Ishikawa (cell line): Measurements from ENCODE around the gene LPAR4.

ENCODE experiments used
- CEBPB ChIP-seq: IDR thresholded peaks from 2 replicates; pipeline ENCODE4 v1.6.1; 2012
- CREB1 ChIP-seq: IDR thresholded peaks from 2 replicates; pipeline ENCODE4 v1.6.1; 2012; ENCODE audit warnings: low read depth
- EGR1 ChIP-seq: IDR thresholded peaks from 2 replicates; pipeline ENCODE4 v1.6.1; 2012
- EP300 ChIP-seq: IDR thresholded peaks from 2 replicates; pipeline ENCODE4 v1.6.1; 2012; ENCODE audit warnings: borderline replicate concordance
- FOXM1 ChIP-seq: IDR thresholded peaks from 2 replicates; pipeline ENCODE4 v1.6.1; 2012; ENCODE audit warnings: low read depth, borderline replicate concordance
- NFIC ChIP-seq: IDR thresholded peaks from 2 replicates; pipeline ENCODE4 v1.6.1; 2012
- RAD21 ChIP-seq: IDR thresholded peaks from 2 replicates; pipeline ENCODE4 v1.6.1; 2012; ENCODE audit warnings: low read depth
- TAF1 ChIP-seq: IDR thresholded peaks from 2 replicates; pipeline ENCODE4 v1.6.1; 2012; ENCODE audit warnings: low read depth, mild to moderate bottlenecking
- TCF12 ChIP-seq: IDR thresholded peaks from 2 replicates; pipeline ENCODE4 v1.6.1; 2012; ENCODE audit warnings: low read depth
- TEAD4 ChIP-seq: IDR thresholded peaks from 2 replicates; pipeline ENCODE4 v1.6.1; 2012
- YY1 ChIP-seq: IDR thresholded peaks from 2 replicates; pipeline ENCODE4 v1.6.1; 2012; ENCODE audit warnings: low read depth
- ZBTB7A ChIP-seq: IDR thresholded peaks from 2 replicates; pipeline ENCODE4 v1.6.1; 2012; ENCODE audit warnings: low read depth
- TF ChIP-seq, protein P1 (sequence below): IDR thresholded peaks from 2 replicates; pipeline ENCODE4 v1.6.1; 2012
- TF ChIP-seq, protein P2 (sequence below): IDR thresholded peaks from 2 replicates; pipeline ENCODE4 v1.6.1; 2012
- TF ChIP-seq, protein P3 (sequence below): IDR thresholded peaks from 2 replicates; pipeline ENCODE4 v1.6.1; 2012; ENCODE audit warnings: low read depth, mild to moderate bottlenecking

The LPAR4 gene

DNA sequence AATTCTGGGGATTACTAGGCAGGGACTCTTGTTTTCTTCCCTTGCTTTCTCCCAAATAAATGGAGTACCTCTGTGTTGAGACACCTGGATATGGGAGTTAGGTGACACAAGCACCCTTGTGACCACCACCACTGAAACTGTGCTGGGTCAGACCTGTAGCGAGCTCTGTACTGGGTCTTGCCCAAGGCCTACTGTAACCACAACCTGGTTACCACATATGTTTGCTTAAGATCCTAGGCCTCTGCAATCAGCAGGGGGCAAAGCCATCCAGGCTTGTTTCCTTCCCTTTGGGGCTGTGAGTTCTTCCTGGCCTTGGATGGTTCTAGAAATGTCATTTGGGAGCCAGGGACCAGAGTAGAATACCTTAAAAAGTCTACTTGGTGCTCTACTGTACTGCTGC, 49.4 kb downstream of the LPAR4 start:
- no peak for TF ChIP-seq TCF12
- no peak for TF ChIP-seq EP300
- no peak for TF ChIP-seq RAD21
- TF ChIP-seq YY1, result no peak
- TF ChIP-seq TEAD4, result no peak
- TF ChIP-seq, protein P1, sequence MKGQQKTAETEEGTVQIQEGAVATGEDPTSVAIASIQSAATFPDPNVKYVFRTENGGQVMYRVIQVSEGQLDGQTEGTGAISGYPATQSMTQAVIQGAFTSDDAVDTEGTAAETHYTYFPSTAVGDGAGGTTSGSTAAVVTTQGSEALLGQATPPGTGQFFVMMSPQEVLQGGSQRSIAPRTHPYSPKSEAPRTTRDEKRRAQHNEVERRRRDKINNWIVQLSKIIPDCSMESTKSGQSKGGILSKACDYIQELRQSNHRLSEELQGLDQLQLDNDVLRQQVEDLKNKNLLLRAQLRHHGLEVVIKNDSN, result no peak
- TF ChIP-seq, protein P2, sequence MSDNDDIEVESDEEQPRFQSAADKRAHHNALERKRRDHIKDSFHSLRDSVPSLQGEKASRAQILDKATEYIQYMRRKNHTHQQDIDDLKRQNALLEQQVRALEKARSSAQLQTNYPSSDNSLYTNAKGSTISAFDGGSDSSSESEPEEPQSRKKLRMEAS, result no peak
- no peak for TF ChIP-seq CEBPB
- no peak for TF ChIP-seq NFIC
- no peak for TF ChIP-seq FOXM1
- TF ChIP-seq, protein P3, sequence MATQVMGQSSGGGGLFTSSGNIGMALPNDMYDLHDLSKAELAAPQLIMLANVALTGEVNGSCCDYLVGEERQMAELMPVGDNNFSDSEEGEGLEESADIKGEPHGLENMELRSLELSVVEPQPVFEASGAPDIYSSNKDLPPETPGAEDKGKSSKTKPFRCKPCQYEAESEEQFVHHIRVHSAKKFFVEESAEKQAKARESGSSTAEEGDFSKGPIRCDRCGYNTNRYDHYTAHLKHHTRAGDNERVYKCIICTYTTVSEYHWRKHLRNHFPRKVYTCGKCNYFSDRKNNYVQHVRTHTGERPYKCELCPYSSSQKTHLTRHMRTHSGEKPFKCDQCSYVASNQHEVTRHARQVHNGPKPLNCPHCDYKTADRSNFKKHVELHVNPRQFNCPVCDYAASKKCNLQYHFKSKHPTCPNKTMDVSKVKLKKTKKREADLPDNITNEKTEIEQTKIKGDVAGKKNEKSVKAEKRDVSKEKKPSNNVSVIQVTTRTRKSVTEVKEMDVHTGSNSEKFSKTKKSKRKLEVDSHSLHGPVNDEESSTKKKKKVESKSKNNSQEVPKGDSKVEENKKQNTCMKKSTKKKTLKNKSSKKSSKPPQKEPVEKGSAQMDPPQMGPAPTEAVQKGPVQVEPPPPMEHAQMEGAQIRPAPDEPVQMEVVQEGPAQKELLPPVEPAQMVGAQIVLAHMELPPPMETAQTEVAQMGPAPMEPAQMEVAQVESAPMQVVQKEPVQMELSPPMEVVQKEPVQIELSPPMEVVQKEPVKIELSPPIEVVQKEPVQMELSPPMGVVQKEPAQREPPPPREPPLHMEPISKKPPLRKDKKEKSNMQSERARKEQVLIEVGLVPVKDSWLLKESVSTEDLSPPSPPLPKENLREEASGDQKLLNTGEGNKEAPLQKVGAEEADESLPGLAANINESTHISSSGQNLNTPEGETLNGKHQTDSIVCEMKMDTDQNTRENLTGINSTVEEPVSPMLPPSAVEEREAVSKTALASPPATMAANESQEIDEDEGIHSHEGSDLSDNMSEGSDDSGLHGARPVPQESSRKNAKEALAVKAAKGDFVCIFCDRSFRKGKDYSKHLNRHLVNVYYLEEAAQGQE, result no peak
- no peak for TF ChIP-seq EGR1
- TF ChIP-seq CREB1, result no peak
- TF ChIP-seq TAF1, result no peak
- TF ChIP-seq ZBTB7A, result no peak

DNA sequence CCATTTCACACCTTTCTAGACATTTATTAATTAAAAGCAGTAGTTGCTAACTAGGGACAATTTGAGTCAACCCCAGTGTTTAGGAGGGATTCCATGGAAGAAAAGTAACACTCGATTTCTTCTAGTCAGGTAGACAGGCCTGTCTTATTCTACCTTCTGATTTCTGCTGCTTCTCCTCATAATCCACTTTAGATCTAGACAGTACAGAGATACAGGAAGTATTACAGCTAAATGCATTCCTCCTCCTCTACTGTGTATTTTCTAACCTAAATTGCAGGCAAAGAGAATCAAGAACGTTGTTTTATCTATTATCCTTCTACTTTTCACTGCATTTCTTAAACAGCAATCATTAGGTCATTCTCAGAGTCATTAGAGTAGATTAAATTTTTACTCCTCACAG, 52.6 kb downstream of the LPAR4 start:
- TF ChIP-seq ZBTB7A, result no peak
- TF ChIP-seq, protein P2, result no peak
- no peak for TF ChIP-seq RAD21
- no peak for TF ChIP-seq NFIC
- TF ChIP-seq, protein P3, result no peak
- TF ChIP-seq, protein P1, result no peak
- no peak for TF ChIP-seq TEAD4

DNA sequence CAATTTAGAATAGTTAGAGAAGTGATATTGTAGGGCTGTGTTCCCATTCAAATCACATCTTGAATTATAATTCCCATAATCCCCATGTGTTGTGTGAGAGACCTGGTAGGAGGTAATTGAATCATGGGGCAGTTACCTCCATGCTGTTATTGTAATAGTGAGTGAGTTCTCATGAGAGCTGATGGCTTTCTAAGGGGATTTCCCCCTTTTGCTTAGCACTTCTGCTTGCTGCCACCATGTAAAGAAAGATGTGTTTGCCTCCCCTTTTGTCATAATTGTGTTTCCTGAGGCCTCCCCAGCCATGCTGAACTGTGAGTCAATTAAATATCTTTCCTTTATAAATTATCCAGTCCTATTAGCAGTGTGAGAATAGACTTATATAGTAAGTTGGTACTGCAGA, 53.2 kb downstream of the LPAR4 start:
- TF ChIP-seq NFIC, result no peak
- no peak for TF ChIP-seq TCF12
- TF ChIP-seq, protein P2, result no peak
- no peak for TF ChIP-seq CREB1
- no peak for TF ChIP-seq EGR1
- TF ChIP-seq YY1, result no peak
- TF ChIP-seq, protein P1, result no peak
- TF ChIP-seq TAF1, result no peak
- TF ChIP-seq CEBPB, result no peak
- no peak for TF ChIP-seq FOXM1
- no peak for TF ChIP-seq TEAD4
- TF ChIP-seq, protein P3, result no peak
- TF ChIP-seq EP300, result no peak
- no peak for TF ChIP-seq RAD21
- TF ChIP-seq ZBTB7A, result no peak

DNA sequence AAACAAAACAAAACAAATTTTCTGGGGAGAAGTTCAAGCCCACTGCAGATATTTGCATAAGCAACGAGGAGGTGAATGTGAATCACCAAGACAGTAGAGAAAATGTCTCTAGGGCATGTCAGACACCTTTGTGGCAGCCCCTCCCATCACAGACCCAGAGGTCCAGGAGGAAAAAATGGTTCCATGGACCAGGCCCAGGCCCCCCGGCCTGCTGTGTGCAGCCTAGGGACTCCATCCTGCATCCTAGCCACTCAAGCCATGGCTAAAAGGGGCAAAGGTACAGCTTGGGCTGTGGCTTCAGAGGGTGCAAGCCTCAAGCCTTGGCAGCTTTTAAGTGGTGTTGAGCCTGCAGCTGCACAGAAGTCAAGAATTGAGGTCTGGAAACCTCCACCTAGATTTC, 54.0 kb downstream of the LPAR4 start:
- TF ChIP-seq, protein P3, result no peak
- no peak for TF ChIP-seq TCF12
